Right lobe of liver (tissue), 4 donors: ENCODE data around the gene UBALD2.

Source experiments
- CTCF ChIP-seq, 4 donors: fragments of 200-600 bp in 3 of 4; fragments of 450-650 bp in 1 of 4; IDR thresholded peaks; one replicate each; pipeline versions ENCODE4 v1.5.1 to v1.8.0; 2016 to 2022; ENCODE audit warnings: antibody characterized with exemption in 4 of 4, mild to moderate bottlenecking in 2 of 4
- POLR2A ChIP-seq: fragments of 450-650 bp; IDR thresholded peaks from one replicate; pipeline ENCODE4 v1.6.1; 2017; ENCODE audit warnings: antibody characterized with exemption, mild to moderate bottlenecking
- donor health status: DM: no; HTN: no; CAD: no.
- donor health status: DM: no; HTN: no; CAD: no.
- donor health status: DM: no; HTN: yes; CAD: no.

GRCh38 chr17:76280650-76281049 is 15.5 kb downstream of the UBALD2 start:
- TF ChIP-seq CTCF (IDR thresholded peaks at IDR 0.05) = no peak
- TF ChIP-seq POLR2A = no peak
